Head of caudate nucleus (tissue), 42 donors: ENCODE measurements around the gene RALBP1.
A peak's percentile ranks its signal among the peaks of the same experiment; 100 is the strongest.

ENCODE experiments used
- DNase-seq, 42 donors: peaks; one replicate each; pipeline versions ENCODE4 v3.0.0 to v3.0.0-alpha.2; 2020 to 2021; ENCODE audit warnings: mixed read lengths in 7 of 42
- intact Hi-C: fragments of 100-400 bp; cut with DNase I; formaldehyde crosslinking; loops from one replicate; pipeline ENCODE4 v1.15.0; 2022

Gene RALBP1

DNA sequence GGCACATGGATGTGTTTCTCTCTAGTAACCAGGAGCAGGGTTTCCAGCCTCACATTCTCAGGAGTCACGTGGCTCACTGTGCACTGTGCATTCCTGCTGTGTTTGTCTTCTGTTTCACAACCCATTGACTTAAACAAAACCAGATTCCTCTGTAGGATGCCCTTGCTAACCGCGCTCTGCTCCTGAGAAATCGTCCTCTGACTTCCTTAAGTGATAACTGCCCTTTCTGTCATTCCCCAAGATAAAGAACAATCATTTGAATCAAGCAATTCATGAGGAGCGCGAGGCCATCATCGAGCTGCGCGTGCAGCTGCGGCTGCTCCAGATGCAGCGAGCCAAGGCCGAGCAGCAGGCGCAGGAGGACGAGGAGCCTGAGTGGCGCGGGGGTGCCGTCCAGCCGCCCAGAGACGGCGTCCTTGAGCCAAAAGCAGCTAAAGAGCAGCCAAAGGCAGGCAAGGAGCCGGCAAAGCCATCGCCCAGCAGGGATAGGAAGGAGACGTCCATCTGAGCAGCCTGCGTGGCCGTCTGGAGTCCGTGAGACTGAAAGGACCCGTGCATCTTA, 60.2 kb downstream of the RALBP1 start:
- intact Hi-C loops, result no loop called here

DNA sequence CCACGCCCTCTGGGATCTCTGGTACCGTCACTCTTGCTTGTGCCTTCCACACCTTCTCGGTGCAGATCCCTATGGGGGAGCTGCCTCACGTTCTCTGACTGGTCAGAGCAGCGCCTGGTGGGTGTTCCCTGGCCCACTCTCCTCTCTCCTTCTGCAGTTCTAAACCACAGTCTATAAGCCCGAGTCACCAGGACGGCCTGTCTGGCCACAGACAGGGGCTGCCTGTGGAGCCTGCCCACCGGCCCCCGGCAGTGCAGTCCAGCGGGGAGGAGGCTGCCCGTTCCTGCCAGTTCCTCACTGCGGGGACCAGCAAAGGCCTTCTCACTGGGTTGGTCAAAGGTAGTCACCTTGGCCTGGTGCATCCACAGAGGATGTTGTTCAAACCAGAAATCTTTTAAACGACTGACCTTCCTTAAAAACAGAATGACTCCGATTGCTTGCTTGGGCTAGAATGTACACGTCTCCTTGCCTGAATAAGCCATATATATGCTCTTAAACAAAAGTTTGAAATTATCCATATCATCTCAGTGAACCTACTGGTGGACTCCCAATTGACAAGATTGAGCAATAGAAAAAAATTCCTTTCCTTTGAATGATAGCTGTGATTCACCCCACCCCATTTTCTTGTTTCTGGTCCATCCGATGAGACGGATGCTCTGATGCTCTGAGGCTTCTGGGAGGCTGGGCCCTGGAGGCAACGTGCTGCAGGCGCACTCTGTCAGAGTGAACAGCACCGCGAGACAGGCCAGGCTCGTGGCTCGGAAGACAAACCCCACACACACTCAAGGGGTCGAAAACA, 61.2 kb downstream of the RALBP1 start:
- intact Hi-C loops, result no loop called here
- DNase-seq, result no peak

More for the DNA sequence above, 60.2 kb downstream of the RALBP1 start:
- DNase-seq, result peak; percentile 38 to 84 (median 66)

DNA sequence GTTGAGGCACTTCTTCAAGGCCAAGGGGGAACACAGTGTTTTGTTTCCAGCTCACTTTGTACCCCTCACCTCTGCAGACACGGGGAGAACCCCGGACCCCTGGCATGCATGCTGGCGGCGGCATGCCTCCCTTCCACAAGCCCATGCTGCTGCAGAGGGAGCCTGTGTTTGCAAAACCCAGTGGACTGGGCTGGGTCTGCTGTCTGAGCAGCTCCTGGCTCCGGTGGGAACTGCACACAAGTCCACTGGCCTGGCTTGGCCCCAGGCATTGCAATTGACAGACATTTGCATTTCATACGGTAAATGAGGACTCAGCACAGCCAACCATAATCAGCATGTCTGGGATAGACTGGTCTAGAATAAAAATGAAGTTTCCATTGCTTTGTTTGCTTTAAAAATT, 62.4 kb downstream of the RALBP1 start:
- intact Hi-C loops, result no loop called here
- no peak for DNase-seq

DNA sequence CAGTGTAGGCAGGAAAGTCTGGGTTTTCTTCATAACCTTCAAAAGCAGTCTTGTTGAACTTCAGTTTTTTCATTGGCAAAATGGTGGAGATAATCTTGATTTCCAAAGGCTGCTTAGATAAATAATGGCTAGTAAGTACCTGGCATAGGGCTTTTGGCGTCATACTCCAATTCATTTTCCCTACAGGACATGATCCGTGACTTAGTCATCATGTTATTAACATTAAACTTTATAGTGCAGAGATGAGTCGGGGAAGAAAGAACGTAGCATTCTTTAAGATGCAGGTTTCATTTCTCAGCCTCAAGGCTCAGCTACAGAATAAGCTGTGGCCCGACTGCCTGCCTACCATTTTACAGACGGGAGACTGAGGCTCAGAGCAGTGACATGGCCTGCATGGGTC, 64.0 kb downstream of the RALBP1 start:
- intact Hi-C loops, result no loop called here

DNA sequence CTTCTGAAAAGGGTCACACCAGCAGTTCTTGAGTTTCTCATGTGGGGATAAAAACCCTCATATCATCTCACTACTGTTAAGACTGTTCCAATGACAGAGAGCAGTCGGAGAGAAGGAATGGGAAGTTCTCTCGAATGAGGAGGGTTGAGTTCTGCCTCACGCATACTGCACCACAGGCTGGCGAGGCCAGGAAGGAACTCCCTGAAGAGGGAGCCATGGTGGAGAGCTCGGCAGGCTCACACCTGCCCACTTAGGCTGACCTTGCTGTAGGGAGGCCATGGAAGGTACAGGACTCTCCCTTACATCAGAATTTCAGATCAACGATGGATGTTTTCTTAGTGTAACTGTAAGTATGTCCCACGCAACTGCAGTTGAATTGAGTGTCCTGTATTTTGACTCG, 64.6 kb downstream of the RALBP1 start:
- DNase-seq, result no peak
- intact Hi-C loops, result no loop called here

More for the DNA sequence above, 64.0 kb downstream of the RALBP1 start:
- DNase-seq, result no peak

DNA sequence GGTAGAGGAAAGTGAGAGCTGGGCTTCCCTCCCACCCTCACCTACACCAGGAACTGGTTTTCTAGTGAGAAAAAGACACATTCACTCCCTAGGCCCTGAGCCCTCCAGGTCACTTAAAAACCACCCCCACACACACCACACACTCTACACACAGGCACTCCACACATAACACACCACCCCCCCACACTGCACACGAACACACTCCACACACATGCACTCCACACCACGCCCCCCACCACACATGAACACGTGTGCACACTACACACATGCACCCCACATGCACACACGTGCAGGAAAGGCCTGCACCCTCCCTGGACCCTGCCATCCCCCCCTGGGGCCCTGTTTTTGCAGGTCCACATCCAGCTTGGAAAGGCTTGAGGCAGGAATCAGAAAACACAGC, 67.6 kb downstream of the RALBP1 start:
- no peak for DNase-seq
- intact Hi-C loops, result no loop called here

DNA sequence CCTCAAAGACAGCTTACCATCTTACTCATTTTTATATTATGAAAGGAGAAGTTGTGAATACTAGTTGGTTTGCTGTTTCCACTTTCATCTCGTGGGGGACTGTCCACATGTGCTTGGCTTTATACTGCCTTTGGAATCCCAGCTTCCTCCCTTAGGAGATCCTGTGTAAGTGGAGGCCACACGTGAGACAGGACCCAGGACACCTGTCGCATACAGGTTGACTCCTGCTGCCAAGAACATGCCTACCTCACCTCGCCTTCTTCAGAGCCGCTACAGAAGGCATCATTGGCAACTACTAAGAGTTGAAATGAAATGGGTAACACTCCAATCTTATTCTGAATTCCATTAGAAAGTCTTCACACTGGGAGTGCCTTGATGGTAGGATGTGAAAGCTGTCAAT, 69.7 kb downstream of the RALBP1 start:
- intact Hi-C loops, result no loop called here
- DNase-seq, result no peak

DNA sequence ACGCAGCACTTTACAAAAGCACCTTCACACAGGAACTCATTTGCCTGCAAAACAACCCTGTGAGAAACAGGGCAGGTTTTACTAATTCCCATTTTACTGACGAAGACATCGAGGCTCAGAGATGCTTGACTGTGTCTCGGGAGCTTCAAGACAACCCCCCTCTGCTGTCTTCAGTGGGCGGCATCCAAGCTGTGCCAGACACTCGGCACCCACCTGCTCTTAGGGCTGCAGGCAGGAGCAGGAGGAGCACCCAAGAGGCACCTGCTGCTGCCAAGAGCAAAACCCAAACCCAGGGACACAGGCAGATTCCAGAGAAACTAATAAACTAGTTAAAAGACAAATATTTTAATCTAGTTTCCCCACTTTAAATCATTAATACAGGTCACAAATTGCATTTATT, 71.2 kb downstream of the RALBP1 start:
- peak in 11 of 42 donors; percentile 13 to 55 (median 30) for DNase-seq
- intact Hi-C loops, result no loop called here

DNA sequence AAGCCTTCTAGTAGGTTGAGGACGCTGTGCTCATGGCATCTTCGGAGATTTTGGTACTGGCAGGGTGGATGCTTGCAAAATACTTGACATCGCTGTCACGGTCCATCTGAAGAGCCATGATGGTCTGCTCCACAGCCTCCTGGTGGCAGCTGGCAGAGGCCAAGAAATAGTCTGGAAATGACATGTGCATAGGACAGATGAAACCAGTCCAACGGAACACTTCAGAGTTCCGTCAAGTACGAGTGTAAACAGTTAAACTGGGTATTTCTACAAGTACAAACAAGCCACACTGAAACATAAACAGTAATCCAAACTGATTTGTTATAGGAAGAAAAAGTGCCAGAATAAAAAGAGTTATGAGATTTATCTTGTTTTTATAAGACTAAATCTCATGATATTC, 72.5 kb downstream of the RALBP1 start:
- no peak for DNase-seq
- intact Hi-C loops, result no loop called here

DNA sequence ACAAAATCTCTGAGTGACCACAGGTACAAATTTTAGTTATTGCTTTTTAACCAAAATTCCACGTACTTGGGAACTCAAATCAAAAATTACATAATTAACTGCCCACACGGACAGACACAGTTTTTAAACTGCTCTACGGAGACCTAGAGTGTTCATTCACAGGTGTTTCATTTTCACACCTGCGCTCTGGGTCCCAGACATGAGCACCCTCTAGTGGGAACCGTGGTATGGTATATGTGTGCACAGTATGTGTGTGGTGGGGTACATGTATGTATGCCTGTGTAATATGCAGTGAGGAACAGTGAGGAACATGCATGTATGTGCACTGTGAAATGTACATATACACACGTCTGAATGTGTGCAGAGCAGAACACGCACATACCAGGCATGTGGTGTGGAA, 74.1 kb downstream of the RALBP1 start:
- DNase-seq, result no peak
- intact Hi-C loops, result no loop called here

DNA sequence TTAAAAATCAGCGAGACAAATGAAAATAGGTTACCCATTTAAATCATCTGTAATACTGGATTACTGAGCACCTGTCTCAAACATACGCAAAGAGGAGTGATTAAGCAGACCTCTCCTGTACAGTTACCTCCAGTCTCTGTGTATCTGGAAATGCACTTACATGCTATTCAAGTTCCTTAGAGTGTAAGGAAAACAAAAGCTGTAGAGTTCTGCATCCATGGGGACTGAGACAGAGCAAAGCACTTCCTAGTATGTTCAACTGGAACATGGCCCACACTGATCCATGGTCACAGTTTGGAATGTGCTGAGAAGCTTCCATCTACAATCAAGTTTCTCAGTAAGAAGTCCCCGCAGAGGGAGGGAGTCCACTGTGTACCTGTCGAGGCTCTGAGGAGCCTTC, 75.1 kb downstream of the RALBP1 start:
- intact Hi-C loops, result no loop called here
- DNase-seq, result no peak

DNA sequence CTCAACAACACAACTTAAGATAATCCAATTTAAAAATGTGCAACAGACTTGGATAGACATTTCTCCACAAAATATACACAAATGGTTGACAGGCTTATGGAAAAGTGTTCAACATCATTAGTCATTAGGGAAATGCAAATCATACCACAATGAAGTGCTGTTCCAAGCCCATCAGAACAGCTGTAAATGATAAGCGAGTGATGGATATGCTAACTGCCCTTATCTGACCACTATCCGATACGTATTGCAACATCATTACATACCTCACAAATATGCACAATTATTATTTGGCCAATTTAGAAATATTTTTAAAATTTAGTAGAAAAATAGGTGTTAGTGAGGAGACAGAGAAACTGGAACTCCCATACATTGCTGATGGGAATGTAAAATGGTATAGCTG, 76.9 kb downstream of the RALBP1 start:
- DNase-seq, result no peak
- intact Hi-C loops, result no loop called here

DNA sequence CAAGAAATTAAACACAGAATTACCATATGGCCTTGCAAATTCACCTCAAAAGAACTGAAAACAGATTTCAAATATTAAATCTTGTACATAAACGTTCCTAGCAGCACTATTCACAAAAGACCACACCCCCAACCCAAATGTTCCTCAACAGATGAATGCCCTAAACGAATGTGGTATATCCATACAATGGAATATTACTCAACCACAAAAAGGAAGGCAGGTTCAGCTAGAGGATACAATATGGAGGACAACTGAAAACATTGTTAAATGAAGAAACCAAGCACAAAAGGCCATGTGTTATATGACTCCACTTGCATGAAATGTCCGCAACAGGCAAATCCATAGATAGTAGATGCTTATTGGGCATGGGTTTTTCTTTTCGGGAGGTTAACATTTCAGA, 77.3 kb downstream of the RALBP1 start:
- no peak for DNase-seq
- intact Hi-C loops, result no loop called here

DNA sequence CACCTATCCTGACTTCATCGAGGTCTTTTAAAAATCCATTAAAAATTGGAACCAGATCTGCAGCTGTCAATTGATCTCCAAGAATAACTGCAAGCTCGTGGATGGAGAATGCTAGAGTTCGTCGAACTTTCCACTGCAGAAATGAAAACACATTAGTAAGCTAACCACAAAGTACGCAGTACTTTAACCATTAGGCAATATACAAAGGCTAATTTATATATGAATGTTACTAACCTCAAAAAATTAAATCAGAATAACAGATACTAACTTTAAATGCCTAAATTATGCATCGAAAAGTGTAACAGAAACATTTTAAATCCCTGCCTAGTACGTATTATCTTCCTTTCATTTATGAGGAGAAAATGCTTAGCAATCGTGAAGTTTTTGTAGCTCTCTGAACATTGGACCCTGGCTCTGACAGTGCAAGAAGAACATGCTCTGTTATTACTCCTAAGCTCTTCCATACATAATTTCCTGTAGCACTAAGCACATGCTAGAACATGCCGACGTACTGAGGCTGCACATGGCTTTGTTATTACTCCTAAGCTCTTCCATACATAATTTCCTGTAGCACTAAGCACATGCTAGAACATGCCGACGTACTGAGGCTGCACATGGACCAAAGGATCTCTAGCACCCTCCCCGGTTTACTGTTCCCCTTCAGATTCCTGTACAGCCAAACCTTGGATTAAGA, 82.1 kb downstream of the RALBP1 start:
- intact Hi-C loops, result no loop called here
- no peak for DNase-seq

DNA sequence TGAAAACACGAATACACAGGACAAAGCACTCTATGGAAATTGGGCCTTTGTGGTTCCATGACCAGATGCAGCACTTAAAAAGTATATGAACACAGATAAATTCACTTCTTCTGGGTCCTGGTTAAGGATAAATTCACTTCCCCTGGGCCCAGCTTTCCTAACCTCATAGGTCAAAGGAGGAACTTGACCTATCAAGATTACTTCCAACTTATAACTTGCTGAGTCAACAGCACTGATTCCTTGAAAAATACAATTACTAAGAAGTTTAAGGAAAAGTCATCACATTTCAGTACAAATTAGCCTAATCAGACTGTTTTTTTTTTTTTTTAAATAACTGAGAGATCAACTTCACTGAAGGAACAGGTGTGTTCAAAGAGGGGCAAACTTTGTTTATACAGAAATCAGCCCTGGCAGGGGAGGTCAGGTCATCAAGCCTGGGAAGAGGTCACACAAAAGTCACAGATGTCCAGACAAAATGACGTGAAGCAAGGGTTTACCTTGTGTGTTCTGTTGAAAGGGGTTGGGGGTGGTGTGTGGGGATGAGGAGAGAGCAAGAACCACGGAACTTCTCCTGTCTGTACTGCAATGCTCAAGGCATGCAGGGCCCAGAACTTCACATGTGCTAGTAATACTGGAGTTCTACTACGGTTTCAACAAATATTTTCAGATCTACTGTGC, 83.2 kb downstream of the RALBP1 start:
- intact Hi-C loops, result no loop called here
- DNase-seq, result no peak

DNA sequence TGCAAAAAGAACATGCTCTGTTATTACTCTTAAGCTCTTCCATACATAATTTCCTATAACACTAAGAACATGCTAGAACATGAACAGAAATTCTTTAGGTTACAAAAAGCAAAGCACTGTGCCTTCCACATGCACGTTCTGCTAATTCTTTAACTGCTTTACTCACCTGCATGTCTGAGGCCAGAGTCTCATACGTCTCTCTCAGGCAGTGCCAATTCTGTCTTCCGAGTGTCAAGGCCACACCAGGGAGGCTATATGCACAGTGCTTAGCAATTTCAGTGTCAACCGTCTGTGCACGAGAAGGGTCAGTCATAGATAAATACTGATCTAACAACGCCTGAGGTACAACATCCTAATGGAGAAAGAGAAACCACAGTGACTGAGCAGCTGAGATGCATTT, 83.9 kb downstream of the RALBP1 start:
- intact Hi-C loops, result no loop called here
- no peak for DNase-seq

DNA sequence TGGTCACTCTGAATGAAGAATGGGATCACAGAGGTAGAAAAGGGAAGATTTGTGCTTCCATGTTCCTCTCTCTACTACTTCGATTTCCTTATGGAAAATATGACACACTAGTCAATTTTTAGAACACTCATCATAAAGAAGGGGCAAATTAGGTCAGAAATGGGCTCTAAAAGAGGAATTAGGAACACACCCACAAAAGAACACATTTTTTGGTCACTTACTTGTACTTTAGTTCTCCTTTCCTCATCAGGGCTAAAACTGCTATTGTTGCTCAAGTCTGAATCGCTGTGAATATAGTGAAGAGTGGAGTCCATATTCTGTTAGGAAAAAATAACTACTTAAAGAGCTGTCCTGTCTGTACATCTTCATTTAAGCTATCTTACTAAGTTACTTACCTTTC, 86.4 kb downstream of the RALBP1 start:
- intact Hi-C loops, result no loop called here

DNA sequence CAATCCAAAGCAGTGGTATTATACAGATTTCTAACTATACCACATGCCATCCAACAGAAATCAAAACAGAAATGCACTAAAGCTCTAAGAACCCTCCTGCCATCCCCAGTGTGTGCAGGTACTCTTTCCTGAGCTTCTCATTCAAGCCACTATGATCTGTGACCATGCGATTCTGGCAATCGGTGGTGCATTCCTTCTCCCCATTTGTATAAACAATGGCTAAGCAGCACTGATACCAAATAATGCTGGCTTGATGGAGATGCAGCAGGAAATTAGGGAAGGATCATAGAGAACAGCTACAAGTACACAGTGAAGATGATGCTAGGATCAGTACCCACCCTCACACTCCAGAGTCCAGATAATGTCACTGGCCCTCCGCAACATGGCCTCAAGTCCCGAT, 87.3 kb downstream of the RALBP1 start:
- no peak for DNase-seq

More for the DNA sequence above, 86.4 kb downstream of the RALBP1 start:
- DNase-seq, result no peak

DNA sequence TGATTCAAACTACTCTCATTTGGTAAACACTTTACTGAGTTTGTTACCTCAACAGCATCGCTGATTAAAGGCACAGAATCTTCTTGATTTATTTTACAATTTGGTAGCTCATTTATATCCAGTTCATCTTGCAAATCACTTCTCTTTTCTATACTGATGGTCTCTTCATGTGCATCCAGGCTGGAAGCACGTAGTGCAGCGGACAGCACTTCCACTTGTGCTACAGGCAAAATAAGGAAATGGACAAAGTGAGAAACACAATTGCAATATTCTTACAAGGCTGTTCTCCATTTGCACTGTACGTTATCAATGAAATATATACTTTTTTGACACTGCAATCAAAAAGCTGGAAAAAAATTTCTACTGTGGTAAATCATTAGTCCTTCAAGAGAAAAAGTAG, 88.0 kb downstream of the RALBP1 start:
- DNase-seq, result no peak
- intact Hi-C loops, result no loop called here

More for the DNA sequence above, 87.3 kb downstream of the RALBP1 start:
- intact Hi-C loops, result no loop called here

DNA sequence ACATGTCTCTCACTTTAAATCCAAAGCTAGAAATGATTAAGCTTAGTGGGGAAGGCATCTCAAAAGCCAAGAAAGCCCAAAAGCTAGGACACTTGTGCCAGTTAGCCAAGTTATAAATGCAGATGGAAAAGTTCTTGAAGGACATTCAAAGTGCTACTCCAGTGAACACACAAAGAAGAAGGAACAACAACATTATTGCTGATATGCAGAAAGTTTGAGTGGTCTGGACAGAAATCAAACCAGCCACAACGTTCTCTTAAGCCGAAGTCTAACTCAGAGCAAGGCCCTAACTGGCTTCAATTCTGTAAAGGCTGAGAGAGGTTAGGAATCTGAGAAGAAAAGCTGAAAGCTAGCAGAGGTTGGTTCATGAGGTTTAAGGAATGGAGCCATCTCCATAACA, 90.1 kb downstream of the RALBP1 start:
- DNase-seq, result no peak
- intact Hi-C loops, result no loop called here
